ENCODE measurements around the gene ASB12. TPM values are rescaled to one million over a fixed set of nuclear protein-coding genes. Genes with fewer than 3 reads are reported as not detected.

The ASB12 gene
- total and polyA plus RNA-seq, 2 donors (not counting 1 experiment from before 2014, with no cell fraction given): 0.37 to 0.45 TPM

GRCh38 chrX:64190136-64190740 is 40.2 kb downstream of the ASB12 start:
- Mint-ChIP-seq H3K27ac (no peak overlapping the region), H3K4me3 (no peak overlapping the region)
- WGBS (ENCODE audit: insufficient coverage): 91% methylated on average over 3 of the region's 10 CpGs

GRCh38 chrX:64188901-64189300 is 41.5 kb downstream of the ASB12 start:
- H3K4me3 ChIP-seq (ENCODE audit: control extremely low read depth in 1 of 5, extremely low read depth in 1 of 5, insufficient read depth in 1 of 5, low read depth in 2 of 5, low read length in 4 of 5): no peak overlapping the region
- H3K27ac ChIP-seq (ENCODE audit: low read length in 2 of 2): no peak overlapping the region

More at GRCh38 chrX:64190136-64190740, 40.2 kb downstream of the ASB12 start:
- Histone ChIP-seq H3K4me3 (ENCODE audit: control extremely low read depth in 1 of 5, extremely low read depth in 1 of 5, insufficient read depth in 1 of 5, low read depth in 2 of 5, low read length in 4 of 5) (no peak overlapping the region), H3K27me3 (replicated peaks in 1 of 4; ENCODE audit: control extremely low read depth in 1 of 4, control insufficient read depth in 3 of 4, insufficient read depth in 4 of 4, low read length in 3 of 4) (no peaks in the 10 kb centered on the region), H3K36me3 (replicated peaks in 1 of 2; ENCODE audit: control extremely low read depth in 1 of 2, control insufficient read depth in 1 of 2, extremely low read depth in 1 of 2, insufficient read depth in 2 of 2, low read length in 1 of 2) (peaks cover 0 to 8% of the 10 kb centered on the region in 2 experiments), H3K9me3 (ENCODE audit: control extremely low read depth in 1 of 3, control insufficient read depth in 2 of 3, insufficient read depth in 1 of 3, low read length in 2 of 3) (no peaks in the 10 kb centered on the region), H3K27ac (ENCODE audit: low read length in 2 of 2) (no peak overlapping the region), H2AFZ (ENCODE audit: insufficient read depth, low read depth, low read length, poor library complexity, severe bottlenecking) (no peak overlapping the region), H4K20me1 (ENCODE audit: control insufficient read depth, insufficient read depth, low read length, poor library complexity, severe bottlenecking) (no peaks in the 10 kb centered on the region), H3K79me2 (ENCODE audit: control insufficient read depth, insufficient read depth, low read length) (no peaks in the 10 kb centered on the region), H3K9ac (ENCODE audit: low read length) (no peak overlapping the region), H3K4me2 (replicated peaks; ENCODE audit: low read depth, low read length, poor library complexity, severe bottlenecking) (no peak overlapping the region), H3K4me1 (ENCODE audit: control insufficient read depth in 2 of 2, insufficient read depth in 2 of 2, low read length in 2 of 2) (no peaks in the 10 kb centered on the region)
- ATAC-seq (ENCODE audit: low read depth) (no peak), DNase-seq (no peak)
- ChIA-PET POLR2A (no interaction called here), CTCF (no interaction called here)
- intact Hi-C loops (cut with micrococcal nuclease): no loop called here
- Mint-ChIP-seq H3K27me3 (no peaks in the 10 kb centered on the region), H3K9me3 (ENCODE audit: insufficient read depth) (no peaks in the 10 kb centered on the region), H3K4me1 (no peaks in the 10 kb centered on the region)
- no peak for TF ChIP-seq EZH2 (IDR thresholded peaks at IDR 0.05; ENCODE audit: borderline replicate concordance, insufficient read depth, low read depth, low read length, poor library complexity, severe bottlenecking)
- TF ChIP-seq CTCF (IDR thresholded peaks at IDR 0.05): no peak

More at GRCh38 chrX:64188901-64189300, 41.5 kb downstream of the ASB12 start:
- no peaks in the 10 kb centered on the region for H3K79me2 ChIP-seq (ENCODE audit: control insufficient read depth, insufficient read depth, low read length)
- no peaks in the 10 kb centered on the region for H3K27me3 Mint-ChIP-seq
- H3K4me3 Mint-ChIP-seq: no peak overlapping the region
- H4K20me1 ChIP-seq (ENCODE audit: control insufficient read depth, insufficient read depth, low read length, poor library complexity, severe bottlenecking): no peaks in the 10 kb centered on the region
- H3K9me3 ChIP-seq (ENCODE audit: control extremely low read depth in 1 of 3, control insufficient read depth in 2 of 3, insufficient read depth in 1 of 3, low read length in 2 of 3): no peaks in the 10 kb centered on the region
- H3K4me2 ChIP-seq (replicated peaks; ENCODE audit: low read depth, low read length, poor library complexity, severe bottlenecking): no peak overlapping the region
- CTCF ChIA-PET: no interaction called here
- H3K9me3 Mint-ChIP-seq (ENCODE audit: insufficient read depth): no peaks in the 10 kb centered on the region
- H3K27me3 ChIP-seq (replicated peaks in 1 of 4; ENCODE audit: control extremely low read depth in 1 of 4, control insufficient read depth in 3 of 4, insufficient read depth in 4 of 4, low read length in 3 of 4): no peaks in the 10 kb centered on the region
- H3K9ac ChIP-seq (ENCODE audit: low read length): no peak overlapping the region
- no peaks in the 10 kb centered on the region for H3K4me1 Mint-ChIP-seq
- H3K36me3 ChIP-seq (replicated peaks in 1 of 2; ENCODE audit: control extremely low read depth in 1 of 2, control insufficient read depth in 1 of 2, extremely low read depth in 1 of 2, insufficient read depth in 2 of 2, low read length in 1 of 2): peaks cover 0 to 8% of the 10 kb centered on the region in 2 experiments
- DNase-seq (no peak), ATAC-seq (ENCODE audit: low read depth) (no peak)
- no CpG with 5 or more reads among the region's 3 CpGs for WGBS (ENCODE audit: insufficient coverage)
- intact Hi-C loops (cut with micrococcal nuclease): no loop called here
- H2AFZ ChIP-seq (ENCODE audit: insufficient read depth, low read depth, low read length, poor library complexity, severe bottlenecking): no peak overlapping the region
- no peaks in the 10 kb centered on the region for H3K4me1 ChIP-seq (ENCODE audit: control insufficient read depth in 2 of 2, insufficient read depth in 2 of 2, low read length in 2 of 2)
- POLR2A ChIA-PET: no interaction called here
- no peak overlapping the region for H3K27ac Mint-ChIP-seq
- TF ChIP-seq EZH2 (IDR thresholded peaks at IDR 0.05; ENCODE audit: borderline replicate concordance, insufficient read depth, low read depth, low read length, poor library complexity, severe bottlenecking): no peak
- TF ChIP-seq CTCF (IDR thresholded peaks at IDR 0.05): no peak

Data from B cell (primary cell).